A673 (cell line): ENCODE data around the gene TRIM8.

ENCODE experiments used
- CTCF ChIP-seq: fragments of 300-800, 200-600 bp; sonication (generic); conservative IDR thresholded peaks from 2 replicates; pipeline ENCODE4 v1.5.1; 2017; ENCODE audit warnings: low read depth, mild to moderate bottlenecking, antibody characterized with exemption, low read length, moderate library complexity, mixed read lengths
- EZH2 ChIP-seq: fragments of 200-600 bp; sonication (generic); IDR thresholded peaks from 2 replicates; pipeline ENCODE4 v1.6.1; 2017; ENCODE audit warnings: borderline replicate concordance, low read depth, mild to moderate bottlenecking, mixed read lengths, antibody characterized with exemption, low read length; ENCODE audit not compliant: poor library complexity, severe bottlenecking

DNA sequence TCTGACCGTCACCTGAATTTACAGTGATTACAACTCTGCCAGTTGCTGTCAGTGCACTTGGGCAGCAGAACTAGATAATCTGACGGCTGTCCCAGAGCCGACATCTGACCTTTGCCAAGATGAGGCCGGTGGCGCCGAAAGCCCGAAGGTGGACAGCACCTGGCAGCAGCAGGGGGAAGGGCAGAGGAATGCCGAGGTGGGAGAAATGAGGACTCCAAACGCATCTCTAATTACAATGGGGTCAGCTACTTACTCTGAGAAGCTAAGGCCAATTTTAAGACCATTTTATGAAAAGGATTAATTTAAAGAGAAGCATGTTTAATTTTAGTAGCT lies 33.8 kb downstream of the TRIM8 start:
- TF ChIP-seq EZH2 (no peak), CTCF (no peak)
